ENCODE data around the gene TES. TPM values are rescaled to one million over a fixed set of nuclear protein-coding genes. Genes with fewer than 3 reads are reported as not detected.
A peak's percentile ranks its signal among the peaks of the same experiment; 100 is the strongest.

TES gene
- total and polyA plus RNA-seq, 9 of the 15 experiments (the other 6 are each of a cell fraction or from before 2014, with no cell fraction given): 20.7 to 61.6 (median 53.8) TPM

DNA sequence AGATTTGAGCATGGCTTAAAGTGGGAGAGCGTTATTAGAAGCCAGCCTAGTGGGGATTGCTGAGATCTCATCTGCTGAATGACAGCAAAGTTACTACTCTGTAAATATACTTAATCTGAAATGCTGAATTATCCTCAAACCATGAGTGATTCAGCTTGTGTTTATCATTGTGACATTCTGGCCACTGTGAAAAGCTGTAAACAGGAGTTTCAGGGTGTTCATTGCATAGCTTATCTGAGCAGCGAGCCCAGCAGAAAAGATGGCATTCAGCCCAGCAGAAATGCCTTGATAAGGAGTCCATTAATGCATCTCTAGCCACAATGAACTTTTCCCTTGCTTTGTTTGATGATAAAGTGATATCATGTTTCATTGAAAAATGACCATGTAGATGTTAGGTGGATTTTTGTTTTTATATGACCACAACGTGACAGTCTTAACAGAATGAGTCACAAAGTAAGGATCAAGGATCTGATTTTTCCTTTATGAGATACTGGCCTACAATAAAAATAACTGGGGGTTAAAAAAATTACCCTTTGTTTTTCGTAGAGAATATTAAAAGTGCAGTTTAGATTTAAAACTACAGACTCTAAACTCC is 7.8 kb downstream of the TES start (continued):
- TF ChIP-seq, protein P1, sequence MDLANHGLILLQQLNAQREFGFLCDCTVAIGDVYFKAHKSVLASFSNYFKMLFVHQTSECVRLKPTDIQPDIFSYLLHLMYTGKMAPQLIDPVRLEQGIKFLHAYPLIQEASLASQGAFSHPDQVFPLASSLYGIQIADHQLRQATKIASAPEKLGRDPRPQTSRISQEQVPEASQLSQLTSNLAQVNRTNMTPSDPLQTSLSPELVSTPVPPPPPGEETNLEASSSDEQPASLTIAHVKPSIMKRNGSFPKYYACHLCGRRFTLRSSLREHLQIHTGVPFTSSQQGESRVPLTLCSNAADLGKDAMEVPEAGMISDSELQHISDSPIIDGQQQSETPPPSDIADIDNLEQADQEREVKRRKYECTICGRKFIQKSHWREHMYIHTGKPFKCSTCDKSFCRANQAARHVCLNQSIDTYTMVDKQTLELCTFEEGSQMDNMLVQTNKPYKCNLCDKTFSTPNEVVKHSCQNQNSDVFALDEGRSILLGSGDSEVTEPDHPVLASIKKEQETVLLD (IDR thresholded peaks at IDR 0.05): no peak; the same call in 1 of the 2 replicates
- TF ChIP-seq NR2C1 (IDR thresholded peaks at IDR 0.05) (no peak), NR2C1 (tag; IDR thresholded peaks at IDR 0.05) (no peak), PTRF (tag; IDR thresholded peaks at IDR 0.05) (no peak), ZNF41 (CRISPR knock-in tag; conservative IDR thresholded peaks at IDR 0.05) (no peak; the same call in 1 of the 2 replicates), ELF4 (CRISPR knock-in tag; IDR thresholded peaks at IDR 0.05) (peak; percentile 80; the same call in 1 of the 2 replicates), ZNF197 (CRISPR knock-in tag; IDR thresholded peaks at IDR 0.05; ENCODE audit: low read depth) (peak; percentile 86), HNRNPLL (IDR thresholded peaks at IDR 0.05; ENCODE audit: low read depth, low read length, poor library complexity, severe bottlenecking) (no peak), JUNB (CRISPR knock-in tag; conservative IDR thresholded peaks at IDR 0.05) (0 out of 2 replicates have a peak, but pooled peaks have one; percentile 55), FOXA3 (CRISPR knock-in tag; conservative IDR thresholded peaks at IDR 0.05 in 1 of 2, IDR thresholded peaks at IDR 0.05 in 1 of 2) (peak in 1 of 2 experiments; percentile 94; a peak in 2 of 4 replicates), PHTF2 (CRISPR knock-in tag; IDR thresholded peaks at IDR 0.05) (no peak), ZNF75A (CRISPR knock-in tag; IDR thresholded peaks at IDR 0.05) (0 out of 2 replicates have a peak, but pooled peaks have one; percentile 8), SRSF3 (IDR thresholded peaks at IDR 0.05; ENCODE audit: insufficient read depth, low read length) (no peak), ETV6 (IDR thresholded peaks at IDR 0.05; ENCODE audit: borderline replicate concordance in 1 of 2, low read depth in 2 of 2, low read length in 1 of 2) (peak in 1 of 2 experiments; percentile 28; a peak in 1 of 4 replicates), ETV6 (CRISPR knock-in tag; IDR thresholded peaks at IDR 0.05; ENCODE audit: borderline replicate concordance) (no peak)
- TF ChIP-seq, protein P2, sequence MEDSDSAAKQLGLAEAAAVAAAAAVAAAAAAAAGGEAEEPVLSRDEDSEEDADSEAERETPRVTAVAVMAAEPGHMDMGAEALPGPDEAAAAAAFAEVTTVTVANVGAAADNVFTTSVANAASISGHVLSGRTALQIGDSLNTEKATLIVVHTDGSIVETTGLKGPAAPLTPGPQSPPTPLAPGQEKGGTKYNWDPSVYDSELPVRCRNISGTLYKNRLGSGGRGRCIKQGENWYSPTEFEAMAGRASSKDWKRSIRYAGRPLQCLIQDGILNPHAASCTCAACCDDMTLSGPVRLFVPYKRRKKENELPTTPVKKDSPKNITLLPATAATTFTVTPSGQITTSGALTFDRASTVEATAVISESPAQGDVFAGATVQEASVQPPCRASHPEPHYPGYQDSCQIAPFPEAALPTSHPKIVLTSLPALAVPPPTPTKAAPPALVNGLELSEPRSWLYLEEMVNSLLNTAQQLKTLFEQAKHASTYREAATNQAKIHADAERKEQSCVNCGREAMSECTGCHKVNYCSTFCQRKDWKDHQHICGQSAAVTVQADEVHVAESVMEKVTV (CRISPR knock-in tag; IDR thresholded peaks at IDR 0.05): peak; percentile 9; the same call in 1 of the 2 replicates
- TF ChIP-seq, protein P3, sequence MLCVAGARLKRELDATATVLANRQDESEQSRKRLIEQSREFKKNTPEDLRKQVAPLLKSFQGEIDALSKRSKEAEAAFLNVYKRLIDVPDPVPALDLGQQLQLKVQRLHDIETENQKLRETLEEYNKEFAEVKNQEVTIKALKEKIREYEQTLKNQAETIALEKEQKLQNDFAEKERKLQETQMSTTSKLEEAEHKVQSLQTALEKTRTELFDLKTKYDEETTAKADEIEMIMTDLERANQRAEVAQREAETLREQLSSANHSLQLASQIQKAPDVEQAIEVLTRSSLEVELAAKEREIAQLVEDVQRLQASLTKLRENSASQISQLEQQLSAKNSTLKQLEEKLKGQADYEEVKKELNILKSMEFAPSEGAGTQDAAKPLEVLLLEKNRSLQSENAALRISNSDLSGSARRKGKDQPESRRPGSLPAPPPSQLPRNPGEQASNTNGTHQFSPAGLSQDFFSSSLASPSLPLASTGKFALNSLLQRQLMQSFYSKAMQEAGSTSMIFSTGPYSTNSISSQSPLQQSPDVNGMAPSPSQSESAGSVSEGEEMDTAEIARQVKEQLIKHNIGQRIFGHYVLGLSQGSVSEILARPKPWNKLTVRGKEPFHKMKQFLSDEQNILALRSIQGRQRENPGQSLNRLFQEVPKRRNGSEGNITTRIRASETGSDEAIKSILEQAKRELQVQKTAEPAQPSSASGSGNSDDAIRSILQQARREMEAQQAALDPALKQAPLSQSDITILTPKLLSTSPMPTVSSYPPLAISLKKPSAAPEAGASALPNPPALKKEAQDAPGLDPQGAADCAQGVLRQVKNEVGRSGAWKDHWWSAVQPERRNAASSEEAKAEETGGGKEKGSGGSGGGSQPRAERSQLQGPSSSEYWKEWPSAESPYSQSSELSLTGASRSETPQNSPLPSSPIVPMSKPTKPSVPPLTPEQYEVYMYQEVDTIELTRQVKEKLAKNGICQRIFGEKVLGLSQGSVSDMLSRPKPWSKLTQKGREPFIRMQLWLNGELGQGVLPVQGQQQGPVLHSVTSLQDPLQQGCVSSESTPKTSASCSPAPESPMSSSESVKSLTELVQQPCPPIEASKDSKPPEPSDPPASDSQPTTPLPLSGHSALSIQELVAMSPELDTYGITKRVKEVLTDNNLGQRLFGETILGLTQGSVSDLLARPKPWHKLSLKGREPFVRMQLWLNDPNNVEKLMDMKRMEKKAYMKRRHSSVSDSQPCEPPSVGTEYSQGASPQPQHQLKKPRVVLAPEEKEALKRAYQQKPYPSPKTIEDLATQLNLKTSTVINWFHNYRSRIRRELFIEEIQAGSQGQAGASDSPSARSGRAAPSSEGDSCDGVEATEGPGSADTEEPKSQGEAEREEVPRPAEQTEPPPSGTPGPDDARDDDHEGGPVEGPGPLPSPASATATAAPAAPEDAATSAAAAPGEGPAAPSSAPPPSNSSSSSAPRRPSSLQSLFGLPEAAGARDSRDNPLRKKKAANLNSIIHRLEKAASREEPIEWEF (CRISPR knock-in tag; IDR thresholded peaks at IDR 0.05): no peak
- TF ChIP-seq, protein P4, sequence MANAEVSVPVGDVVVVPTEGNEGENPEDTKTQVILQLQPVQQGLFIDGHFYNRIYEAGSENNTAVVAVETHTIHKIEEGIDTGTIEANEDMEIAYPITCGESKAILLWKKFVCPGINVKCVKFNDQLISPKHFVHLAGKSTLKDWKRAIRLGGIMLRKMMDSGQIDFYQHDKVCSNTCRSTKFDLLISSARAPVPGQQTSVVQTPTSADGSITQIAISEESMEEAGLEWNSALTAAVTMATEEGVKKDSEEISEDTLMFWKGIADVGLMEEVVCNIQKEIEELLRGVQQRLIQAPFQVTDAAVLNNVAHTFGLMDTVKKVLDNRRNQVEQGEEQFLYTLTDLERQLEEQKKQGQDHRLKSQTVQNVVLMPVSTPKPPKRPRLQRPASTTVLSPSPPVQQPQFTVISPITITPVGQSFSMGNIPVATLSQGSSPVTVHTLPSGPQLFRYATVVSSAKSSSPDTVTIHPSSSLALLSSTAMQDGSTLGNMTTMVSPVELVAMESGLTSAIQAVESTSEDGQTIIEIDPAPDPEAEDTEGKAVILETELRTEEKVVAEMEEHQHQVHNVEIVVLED (CRISPR knock-in tag; IDR thresholded peaks at IDR 0.05): peak; percentile 46; the same call in 1 of the 2 replicates

Measured in K562 (cell line).